ENCODE results near the gene DNAJB4.
"Not testable (repeated sequence)": the region's sequence is repeated elsewhere in the genome, so short reads cannot be mapped to it uniquely, and the experiment has no call there.

DNAJB4 gene

GRCh38 chr1:77990629-77991204, 14.0 kb upstream of the DNAJB4 start:
- H3K4me3 ChIP-seq (ENCODE audit: low read length), result no peak overlapping the region
- no peak for TF ChIP-seq CTCF (conservative IDR thresholded peaks at IDR 0.05; ENCODE audit: low read depth, low read length)
- no peak for DNase-seq (ENCODE audit: low read depth)

GRCh38 chr1:77991638-77992037, 13.1 kb upstream of the DNAJB4 start:
- no peak for DNase-seq (ENCODE audit: low read depth)
- no peak overlapping the region for H3K4me3 ChIP-seq (ENCODE audit: low read length)
- TF ChIP-seq CTCF (conservative IDR thresholded peaks at IDR 0.05; ENCODE audit: low read depth, low read length), result no peak

- DNase-seq (ENCODE audit: low read depth), result no peak
- no peak for TF ChIP-seq CTCF (conservative IDR thresholded peaks at IDR 0.05; ENCODE audit: low read depth, low read length)
- no peak overlapping the region for H3K4me3 ChIP-seq (ENCODE audit: low read length)
Measured at GRCh38 chr1:77994117-77994705, 10.5 kb upstream of the DNAJB4 start.

GRCh38 chr1:77996734-77997133, 8.0 kb upstream of the DNAJB4 start:
- no peak for TF ChIP-seq CTCF (conservative IDR thresholded peaks at IDR 0.05; ENCODE audit: low read depth, low read length)
- no peak for DNase-seq (ENCODE audit: low read depth)
- no peak overlapping the region for H3K4me3 ChIP-seq (ENCODE audit: low read length)

GRCh38 chr1:78000536-78000935, 4.2 kb upstream of the DNAJB4 start:
- DNase-seq (ENCODE audit: low read depth); H3K4me3 ChIP-seq (ENCODE audit: low read length): not testable (repeated sequence)

- no peak overlapping the region for H3K4me3 ChIP-seq (ENCODE audit: low read length)
- no peak for TF ChIP-seq CTCF (conservative IDR thresholded peaks at IDR 0.05; ENCODE audit: low read depth, low read length)
Measured at GRCh38 chr1:78003070-78003746, 1.5 kb upstream of the DNAJB4 start.

GRCh38 chr1:78003882-78004718, 639 bp upstream of the DNAJB4 start:
- DNase-seq (ENCODE audit: low read depth), result no peak
- TF ChIP-seq CTCF (conservative IDR thresholded peaks at IDR 0.05; ENCODE audit: low read depth, low read length), result no peak
- peak overlapping the region; percentile 54 for H3K4me3 ChIP-seq (ENCODE audit: low read length)

More at GRCh38 chr1:78003070-78003746, 1.5 kb upstream of the DNAJB4 start:
- no peak for DNase-seq (ENCODE audit: low read depth)

All from retinal pigment epithelial cell (primary cell).